Neuron (in vitro differentiated cells): Measurements from ENCODE around the gene ZRANB1.

ENCODE experiments used
- H2AFZ ChIP-seq: one replicate; pipeline ENCODE4 v1.6.1; 2013; ENCODE audit warnings: low read depth, mild to moderate bottlenecking, inconsistent platforms, low read length, moderate library complexity
- H3K27me3 ChIP-seq: one replicate; pipeline ENCODE4 v1.6.1; 2013; ENCODE audit warnings: low read length; ENCODE audit not compliant: insufficient read depth
- H3K36me3 ChIP-seq: one replicate; pipeline ENCODE4 v1.6.1; 2013; ENCODE audit warnings: low read length; ENCODE audit not compliant: insufficient read depth
- H3K4me1 ChIP-seq: one replicate; pipeline ENCODE4 v1.6.1; 2013; ENCODE audit warnings: low read length; ENCODE audit not compliant: insufficient read depth
- H3K4me3 ChIP-seq: 2 replicates; pipeline ENCODE4 v1.5.1; 2013; ENCODE audit warnings: mild to moderate bottlenecking, low read length, moderate library complexity
- H3K9me3 ChIP-seq: one replicate; pipeline ENCODE4 v1.6.1; 2013; ENCODE audit warnings: low read length

The ZRANB1 gene

DNA sequence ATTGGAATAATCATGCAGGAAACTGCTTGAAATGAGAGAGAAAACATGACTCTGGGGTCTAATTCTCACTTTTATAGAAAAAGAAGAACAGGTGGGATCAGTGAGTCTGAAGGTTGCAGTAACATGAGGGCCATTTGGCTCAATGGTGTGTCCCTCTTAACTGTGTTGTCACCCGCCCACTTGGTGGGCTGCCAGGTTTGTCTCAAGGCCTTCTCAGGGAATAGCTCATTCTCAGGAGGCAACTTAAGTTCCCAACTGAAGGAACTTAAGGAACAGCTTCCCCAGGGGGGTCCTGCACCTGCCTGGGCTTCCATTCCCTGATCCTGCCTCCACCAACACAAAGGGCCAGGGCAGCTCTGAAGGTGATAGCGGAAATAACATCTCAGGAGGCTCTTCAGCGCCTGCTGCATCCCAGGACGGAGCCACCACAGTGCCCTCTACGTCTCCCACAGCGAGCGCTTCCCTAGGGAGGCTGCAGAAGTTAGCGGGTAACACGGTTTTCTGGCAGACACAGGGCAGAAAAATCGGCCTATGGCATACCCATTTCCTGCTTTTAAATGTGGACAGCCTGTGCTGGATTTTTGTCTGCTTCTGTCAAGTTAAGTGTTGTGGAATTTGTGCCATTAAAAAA lies 88.8 kb downstream of the ZRANB1 start:
- Histone ChIP-seq H3K27me3 (no peaks in the 10 kb centered on the region), H3K4me3 (no peak overlapping the region), H3K36me3 (peaks cover 62% of the 10 kb centered on the region), H2AFZ (no peak overlapping the region), H3K9me3 (no peaks in the 10 kb centered on the region), H3K4me1 (no peaks in the 10 kb centered on the region)

DNA sequence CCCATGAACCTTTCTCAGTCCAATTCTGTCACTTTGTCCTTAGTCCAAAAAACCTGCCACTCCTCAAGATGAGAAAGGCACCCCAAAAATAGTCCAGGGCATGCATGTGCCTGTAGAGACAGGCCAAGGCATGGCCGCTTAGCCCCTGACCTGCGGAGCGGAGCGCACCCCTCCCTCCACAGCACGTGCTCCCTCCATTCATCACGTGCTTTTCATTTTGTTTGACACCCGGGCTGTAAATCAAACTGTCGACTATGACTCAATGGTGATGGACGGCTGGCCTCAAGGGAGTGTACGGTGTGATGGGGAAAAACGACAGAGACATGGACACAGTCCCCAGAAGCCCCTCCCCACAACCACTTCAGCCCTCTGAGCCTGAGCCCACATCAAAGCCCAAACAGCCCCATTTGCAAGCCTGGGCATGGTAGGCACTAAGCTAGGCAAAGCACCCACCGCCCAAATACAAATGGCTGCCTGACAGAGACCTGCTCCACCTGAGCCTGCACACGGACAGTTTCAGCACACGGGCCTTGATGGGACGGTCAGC lies 90.6 kb downstream of the ZRANB1 start:
- Histone ChIP-seq H2AFZ (no peak overlapping the region), H3K9me3 (no peaks in the 10 kb centered on the region), H3K27me3 (no peaks in the 10 kb centered on the region), H3K4me3 (no peak overlapping the region), H3K36me3 (peaks cover 65% of the 10 kb centered on the region), H3K4me1 (no peaks in the 10 kb centered on the region)

DNA sequence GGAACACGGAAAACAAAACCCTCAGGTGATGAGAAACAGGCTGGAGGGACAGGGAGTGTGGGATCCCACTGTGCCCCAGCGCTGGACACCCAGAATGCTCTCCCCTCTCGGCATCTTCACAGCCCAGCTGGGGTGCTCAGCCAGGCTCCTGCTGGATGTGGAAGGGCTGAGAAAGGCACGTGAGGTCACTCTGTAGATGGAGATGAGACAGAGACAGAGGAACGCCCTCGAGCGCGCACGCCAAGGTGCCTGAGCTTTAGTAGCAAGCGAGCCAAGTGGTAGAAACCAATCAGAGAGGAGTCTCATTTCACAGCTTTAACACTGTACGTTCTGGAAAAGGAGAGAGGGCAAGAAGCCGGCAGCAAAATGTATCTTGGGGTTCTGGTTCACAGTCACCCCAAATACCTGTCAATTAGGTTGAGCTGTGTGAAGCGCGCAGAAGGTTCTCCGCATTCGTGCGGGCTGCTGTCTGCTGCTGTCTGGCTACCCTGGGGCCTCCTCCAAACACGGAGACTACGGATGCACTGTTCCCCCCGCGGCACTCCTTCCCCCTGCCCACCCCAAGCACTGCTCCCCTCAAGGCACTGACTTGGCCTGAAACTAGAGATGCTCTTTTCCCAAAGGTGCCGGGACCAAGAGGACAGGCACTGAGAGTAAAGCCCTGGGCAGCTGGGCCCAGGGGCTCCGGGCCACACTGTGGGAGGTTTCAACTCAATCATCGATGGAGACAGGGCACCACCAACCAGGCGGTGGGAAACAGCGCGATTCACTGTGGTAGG lies 91.4 kb downstream of the ZRANB1 start:
- H3K4me1 ChIP-seq = no peaks in the 10 kb centered on the region
- H3K4me3 ChIP-seq = no peak overlapping the region
- H3K27me3 ChIP-seq = no peaks in the 10 kb centered on the region
- peaks cover 65% of the 10 kb centered on the region for H3K36me3 ChIP-seq
- no peaks in the 10 kb centered on the region for H3K9me3 ChIP-seq
- no peak overlapping the region for H2AFZ ChIP-seq

DNA sequence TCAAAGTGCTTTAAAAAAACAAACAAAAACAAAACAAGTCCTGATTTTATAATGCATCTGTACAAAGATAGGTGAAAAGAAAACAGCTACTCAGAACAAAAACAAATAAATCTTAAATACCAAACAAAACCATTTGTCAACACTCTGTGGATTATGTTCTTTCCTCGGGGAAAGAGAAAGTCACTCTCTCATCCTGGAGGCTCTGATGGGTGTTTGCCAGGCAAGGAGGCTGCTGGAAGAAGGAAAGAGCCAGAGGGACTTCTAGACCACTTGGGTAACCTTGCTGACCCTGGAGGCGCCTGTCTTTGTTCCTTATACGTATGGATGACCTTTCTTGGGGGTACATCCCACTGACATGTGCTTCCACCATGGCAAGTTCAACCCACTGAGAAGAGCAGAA lies 92.8 kb downstream of the ZRANB1 start:
- Histone ChIP-seq H3K36me3 (peaks cover 61% of the 10 kb centered on the region), H3K9me3 (no peaks in the 10 kb centered on the region), H3K4me1 (no peaks in the 10 kb centered on the region), H3K27me3 (no peaks in the 10 kb centered on the region), H2AFZ (no peak overlapping the region), H3K4me3 (no peak overlapping the region)

DNA sequence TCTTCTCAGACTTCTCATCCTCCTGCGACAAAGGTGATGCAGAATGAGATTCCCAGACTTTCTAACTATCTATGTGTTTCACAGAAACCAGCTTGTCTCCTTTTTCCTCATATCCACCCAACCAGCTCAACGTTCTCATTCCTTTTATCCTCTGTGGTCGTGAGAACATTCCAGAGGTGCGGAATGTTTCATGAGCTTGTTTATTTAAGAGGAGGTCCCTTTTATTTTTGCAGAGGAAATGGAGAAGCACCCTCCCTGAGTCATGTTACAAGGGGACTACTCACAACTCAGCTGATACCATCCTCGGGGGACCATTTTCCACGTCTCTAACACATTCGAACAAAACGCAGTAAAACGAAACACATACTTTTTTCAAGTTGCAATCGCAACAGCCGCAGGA lies 93.2 kb downstream of the ZRANB1 start:
- no peaks in the 10 kb centered on the region for H3K4me1 ChIP-seq
- no peaks in the 10 kb centered on the region for H3K9me3 ChIP-seq
- peaks cover 61% of the 10 kb centered on the region for H3K36me3 ChIP-seq

DNA sequence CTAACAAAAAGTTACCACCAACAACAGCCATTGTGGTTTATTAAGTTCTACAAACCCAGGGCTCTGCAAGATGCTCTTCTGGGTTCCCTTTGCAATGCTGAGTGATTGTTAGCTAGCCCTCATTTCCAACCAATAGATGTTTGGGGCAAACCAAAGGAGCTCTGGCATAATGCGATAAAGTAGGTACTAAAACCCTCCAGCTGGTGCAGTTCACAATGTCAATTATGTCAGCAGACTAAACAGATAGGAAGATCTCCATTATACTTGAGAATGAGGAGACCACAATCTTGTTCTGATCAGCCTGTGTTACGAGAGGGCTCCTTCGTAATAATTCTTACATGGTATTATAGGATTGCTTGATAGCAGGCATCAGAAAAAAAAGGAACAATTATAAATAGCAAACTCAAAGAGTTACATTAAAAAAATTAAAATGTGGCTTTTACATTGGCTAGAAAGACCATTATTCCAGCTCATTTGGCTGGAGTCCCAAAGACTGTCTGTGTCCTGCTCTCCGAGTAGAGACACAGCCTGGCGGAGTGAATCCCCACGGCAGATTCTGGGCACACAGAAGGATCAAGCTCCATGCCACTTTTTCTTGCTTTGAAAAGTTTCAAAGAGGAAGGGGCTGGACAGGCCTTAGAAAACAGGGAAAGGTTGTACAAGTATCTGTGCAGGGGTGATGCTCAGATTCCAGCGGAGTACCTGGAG lies 93.8 kb downstream of the ZRANB1 start:
- Histone ChIP-seq H2AFZ (no peak overlapping the region), H3K36me3 (peaks cover 58% of the 10 kb centered on the region), H3K4me3 (no peak overlapping the region), H3K4me1 (no peaks in the 10 kb centered on the region), H3K27me3 (no peaks in the 10 kb centered on the region), H3K9me3 (no peaks in the 10 kb centered on the region)

More for the DNA sequence above, 93.2 kb downstream of the ZRANB1 start:
- Histone ChIP-seq H3K4me3 (no peak overlapping the region), H3K27me3 (no peaks in the 10 kb centered on the region), H2AFZ (no peak overlapping the region)

DNA sequence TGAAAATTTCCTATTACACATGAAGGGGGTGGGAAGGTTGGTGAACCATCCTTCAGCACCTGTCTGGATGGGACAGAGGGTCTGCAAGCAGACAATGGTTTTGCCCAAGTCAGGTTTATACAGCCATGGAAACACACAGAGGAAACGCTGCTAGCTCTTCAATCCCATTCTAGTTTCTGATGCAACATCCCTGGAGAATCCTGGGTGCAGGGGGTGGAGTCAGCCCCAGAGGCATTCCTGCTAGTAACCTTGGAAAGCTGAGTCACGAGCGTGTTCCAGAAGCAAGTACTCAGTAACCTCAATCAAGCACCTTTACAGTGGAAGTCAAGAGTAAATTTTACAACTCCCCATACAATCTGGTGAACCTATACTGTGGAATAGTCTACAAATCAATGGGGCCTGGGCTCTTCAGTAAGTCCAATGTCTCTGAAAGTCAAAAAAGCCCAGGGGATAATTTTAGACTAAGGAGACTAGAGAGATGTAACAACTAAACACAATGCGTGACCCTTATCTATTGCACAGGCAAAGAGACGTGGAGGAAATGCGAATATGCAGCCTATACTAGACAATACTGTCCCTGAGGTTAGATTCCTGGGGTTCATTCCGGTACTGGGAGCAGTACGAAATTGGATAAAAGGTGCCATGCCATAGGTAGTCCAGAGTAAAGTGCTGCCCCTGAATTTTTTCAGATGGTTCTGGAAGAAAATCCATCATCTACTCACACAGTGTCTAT lies 95.4 kb downstream of the ZRANB1 start:
- Histone ChIP-seq H3K9me3 (no peaks in the 10 kb centered on the region), H3K4me3 (no peak overlapping the region), H3K36me3 (peaks cover 48% of the 10 kb centered on the region), H2AFZ (no peak overlapping the region), H3K4me1 (peaks cover 5% of the 10 kb centered on the region), H3K27me3 (no peaks in the 10 kb centered on the region)
